ENCODE measurements around the gene ANKS4B. TPM values are rescaled to one million over a fixed set of nuclear protein-coding genes. Genes with fewer than 3 reads are reported as not detected.

The ANKS4B gene
- polyA plus RNA-seq, 1 donor (not counting 4 experiments of a cell fraction or from before 2014, with no cell fraction given): not detected

DNA sequence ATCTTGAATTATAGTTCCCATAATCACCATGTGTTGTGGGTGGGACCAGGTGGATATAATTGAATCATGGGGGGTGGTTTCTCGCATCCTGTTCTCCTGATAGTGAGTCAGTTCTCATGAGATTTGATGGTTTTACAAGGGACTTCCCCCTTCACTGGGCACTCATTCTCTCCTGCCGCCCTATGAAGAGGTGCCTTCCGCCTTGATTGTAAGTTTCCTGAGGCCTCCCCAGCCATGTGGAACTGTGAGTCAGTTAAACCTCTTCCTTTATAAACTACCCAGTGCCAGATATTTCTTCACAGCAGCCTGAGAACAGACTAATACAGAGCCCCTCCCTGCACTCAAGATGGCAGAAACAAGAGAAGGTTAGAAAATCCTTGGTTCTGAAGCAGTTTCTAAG is 48.7 kb upstream of the ANKS4B start:
- TF ChIP-seq EZH2 (IDR thresholded peaks at IDR 0.05; ENCODE audit: low read length): no peak
- TF ChIP-seq, protein P1, sequence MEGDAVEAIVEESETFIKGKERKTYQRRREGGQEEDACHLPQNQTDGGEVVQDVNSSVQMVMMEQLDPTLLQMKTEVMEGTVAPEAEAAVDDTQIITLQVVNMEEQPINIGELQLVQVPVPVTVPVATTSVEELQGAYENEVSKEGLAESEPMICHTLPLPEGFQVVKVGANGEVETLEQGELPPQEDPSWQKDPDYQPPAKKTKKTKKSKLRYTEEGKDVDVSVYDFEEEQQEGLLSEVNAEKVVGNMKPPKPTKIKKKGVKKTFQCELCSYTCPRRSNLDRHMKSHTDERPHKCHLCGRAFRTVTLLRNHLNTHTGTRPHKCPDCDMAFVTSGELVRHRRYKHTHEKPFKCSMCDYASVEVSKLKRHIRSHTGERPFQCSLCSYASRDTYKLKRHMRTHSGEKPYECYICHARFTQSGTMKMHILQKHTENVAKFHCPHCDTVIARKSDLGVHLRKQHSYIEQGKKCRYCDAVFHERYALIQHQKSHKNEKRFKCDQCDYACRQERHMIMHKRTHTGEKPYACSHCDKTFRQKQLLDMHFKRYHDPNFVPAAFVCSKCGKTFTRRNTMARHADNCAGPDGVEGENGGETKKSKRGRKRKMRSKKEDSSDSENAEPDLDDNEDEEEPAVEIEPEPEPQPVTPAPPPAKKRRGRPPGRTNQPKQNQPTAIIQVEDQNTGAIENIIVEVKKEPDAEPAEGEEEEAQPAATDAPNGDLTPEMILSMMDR (optimal IDR thresholded peaks at IDR 0.05 in 1 of 3, IDR thresholded peaks at IDR 0.05 in 1 of 3, conservative IDR thresholded peaks at IDR 0.05 in 1 of 3; ENCODE audit: extremely low read depth in 1 of 3, insufficient read depth in 2 of 3, low read length in 3 of 3): no peak
- no peaks in the 10 kb centered on the region for H3K27me3 ChIP-seq (ENCODE audit: control insufficient read depth, extremely low read depth, insufficient read depth, low read length)
- no peaks in the 10 kb centered on the region for H3K9me1 ChIP-seq (ENCODE audit: control insufficient read depth, extremely low read depth, insufficient read depth, low read length)
- dilution Hi-C loops (cut with MboI; ENCODE audit: extremely low pct_ligation_motif_present, low sequenced_read_pairs): no loop called here
- peaks cover 13 to 15% of the 10 kb centered on the region in 2 experiments for H3K36me3 ChIP-seq (ENCODE audit: control insufficient read depth in 2 of 2, extremely low read depth in 1 of 2, insufficient read depth in 2 of 2, low read length in 2 of 2)
- H3K27ac ChIP-seq (ENCODE audit: control insufficient read depth, insufficient read depth, low read length): no peak overlapping the region
- H3K79me2 ChIP-seq (ENCODE audit: control insufficient read depth, insufficient read depth, low read length): no peaks in the 10 kb centered on the region
- no peak for FAIRE-seq
- peaks cover 10% of the 10 kb centered on the region for H3K4me1 ChIP-seq (ENCODE audit: control insufficient read depth, extremely low read depth, insufficient read depth, low read length)
- no peak for DNase-seq (ENCODE audit: low read depth, low spot score)
- no peak overlapping the region for H2AFZ ChIP-seq (ENCODE audit: control insufficient read depth, low read length)
- H3K4me2 ChIP-seq (ENCODE audit: control insufficient read depth, extremely low read depth, insufficient read depth, low read depth, low read length): no peak overlapping the region
- H3K9ac ChIP-seq (ENCODE audit: control insufficient read depth, extremely low read depth, insufficient read depth, low read length): no peak overlapping the region
- H3K4me3 ChIP-seq (ENCODE audit: control insufficient read depth in 2 of 3, extremely low read depth in 1 of 3, insufficient read depth in 2 of 3, low read depth in 1 of 3, low read length in 3 of 3): no peak overlapping the region
- H3K9me3 ChIP-seq (ENCODE audit: control insufficient read depth, low read depth, low read length): no peaks in the 10 kb centered on the region
- H4K20me1 ChIP-seq (ENCODE audit: control insufficient read depth, extremely low read depth, insufficient read depth, low read length): no peaks in the 10 kb centered on the region

DNA sequence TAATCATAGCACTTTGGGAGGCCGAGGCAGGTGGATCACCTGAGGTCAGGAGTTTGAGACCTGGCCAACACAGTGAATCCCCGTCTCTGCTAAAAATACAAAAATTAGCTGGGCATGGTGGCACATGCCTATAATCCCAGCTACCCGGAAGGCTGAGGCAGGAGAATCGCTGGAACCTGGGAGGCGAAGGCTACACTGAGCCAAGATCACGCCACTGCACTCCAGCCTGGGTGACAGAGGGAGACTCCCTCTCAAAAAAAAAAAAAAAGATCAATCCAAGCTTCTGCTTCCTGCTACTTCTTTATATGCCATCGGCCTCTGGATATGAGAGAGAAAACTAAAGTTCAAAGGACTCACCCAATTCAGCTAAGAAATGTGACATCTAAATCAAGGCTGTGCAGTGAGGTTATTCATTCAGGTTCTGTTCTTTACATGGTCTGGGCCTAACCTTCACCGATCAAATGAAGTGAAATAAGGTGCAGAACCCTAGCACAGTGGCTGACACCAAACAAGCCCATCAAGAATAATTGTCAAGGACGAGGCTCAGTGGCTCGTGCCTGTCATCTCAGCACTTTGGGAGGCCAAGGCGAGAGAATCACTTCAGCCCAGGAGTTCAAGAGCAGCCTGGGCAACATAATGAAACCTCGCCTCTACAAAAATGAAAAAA is 47.7 kb upstream of the ANKS4B start:
- TF ChIP-seq, protein P1 (optimal IDR thresholded peaks at IDR 0.05 in 1 of 3, IDR thresholded peaks at IDR 0.05 in 1 of 3, conservative IDR thresholded peaks at IDR 0.05 in 1 of 3; ENCODE audit: extremely low read depth in 1 of 3, insufficient read depth in 2 of 3, low read length in 3 of 3): no peak
- TF ChIP-seq EZH2 (IDR thresholded peaks at IDR 0.05; ENCODE audit: low read length): no peak
- Histone ChIP-seq H3K9ac (ENCODE audit: control insufficient read depth, extremely low read depth, insufficient read depth, low read length) (no peak overlapping the region), H3K9me3 (ENCODE audit: control insufficient read depth, low read depth, low read length) (no peaks in the 10 kb centered on the region), H4K20me1 (ENCODE audit: control insufficient read depth, extremely low read depth, insufficient read depth, low read length) (no peaks in the 10 kb centered on the region), H3K27me3 (ENCODE audit: control insufficient read depth, extremely low read depth, insufficient read depth, low read length) (no peaks in the 10 kb centered on the region), H3K4me1 (ENCODE audit: control insufficient read depth, extremely low read depth, insufficient read depth, low read length) (peaks cover 10% of the 10 kb centered on the region), H3K4me3 (ENCODE audit: control insufficient read depth in 2 of 3, extremely low read depth in 1 of 3, insufficient read depth in 2 of 3, low read depth in 1 of 3, low read length in 3 of 3) (no peak overlapping the region), H3K9me1 (ENCODE audit: control insufficient read depth, extremely low read depth, insufficient read depth, low read length) (no peaks in the 10 kb centered on the region), H3K79me2 (ENCODE audit: control insufficient read depth, insufficient read depth, low read length) (no peaks in the 10 kb centered on the region), H3K4me2 (ENCODE audit: control insufficient read depth, extremely low read depth, insufficient read depth, low read depth, low read length) (no peak overlapping the region), H3K27ac (ENCODE audit: control insufficient read depth, insufficient read depth, low read length) (no peak overlapping the region), H2AFZ (ENCODE audit: control insufficient read depth, low read length) (no peak overlapping the region), H3K36me3 (ENCODE audit: control insufficient read depth in 2 of 2, extremely low read depth in 1 of 2, insufficient read depth in 2 of 2, low read length in 2 of 2) (peaks cover 10% of the 10 kb centered on the region in 2 experiments)
- FAIRE-seq (no peak), DNase-seq (ENCODE audit: low read depth, low spot score) (no peak)
- dilution Hi-C loops (cut with MboI; ENCODE audit: extremely low pct_ligation_motif_present, low sequenced_read_pairs): no loop called here

Data from keratinocyte (primary cell).